BJ (cell line): ENCODE results near the gene CDC6. TPM values are rescaled to one million over a fixed set of nuclear protein-coding genes. Genes with fewer than 3 reads are reported as not detected.
A peak's percentile ranks its signal among the peaks of the same experiment; 100 is the strongest.

ENCODE experiments used
- CTCF ChIA-PET: fragments of 350-600 bp; formaldehyde crosslinking; extraction: SDS; loops from one replicate; lab custom pipeline; 2021; ENCODE audit warnings: antibody characterized with exemption, inconsistent platforms; lab: Yijun Ruan, JAX
- POLR2A ChIA-PET: fragments of 300-600 bp; sonication (Branson Sonifier 250); formaldehyde crosslinking; extraction: SDS; loops from one replicate; lab custom pipeline; 2021; ENCODE audit warnings: antibody characterized with exemption; lab: Charles Lee
- DNase-seq: peaks from one replicate; pipeline ENCODE4 v3.0.0-alpha.2; 2011; ENCODE audit warnings: low read depth
- H3K27me3 ChIP-seq: 2 replicates; pipeline ENCODE4 v1.6.0; 2011; ENCODE audit warnings: low read length; ENCODE audit not compliant: control insufficient read depth, insufficient read depth
- H3K36me3 ChIP-seq: 2 replicates; pipeline ENCODE4 v1.5.1; 2011; ENCODE audit warnings: low read length; ENCODE audit not compliant: control insufficient read depth, insufficient read depth
- H3K4me3 ChIP-seq: 2 replicates; pipeline ENCODE4 v1.5.1; 2011; ENCODE audit warnings: low read depth, mild to moderate bottlenecking, control low read depth, low read length
- polyA minus RNA-seq: library from RNA; depleted of rRNA, polyadenylated mRNA; stranded (reverse); fragments of >200 nt; gene quantifications from 2 replicates; pipeline ENCODE4 v1.2.3, GENCODE V29; 2011; rRNA and poly(A)+ RNA removed
- polyA plus RNA-seq: library from polyadenylated mRNA; depleted of rRNA; stranded (reverse); fragments of >200 nt; gene quantifications from 2 replicates; pipeline ENCODE4 v1.2.3, GENCODE V29; 2011; rRNA removed
- TF ChIP-seq, protein P1 (sequence below): IDR thresholded peaks from 2 replicates; pipeline ENCODE4 v1.5.1; 2011; ENCODE audit warnings: low read depth, mild to moderate bottlenecking, control low read depth, inconsistent platforms, low read length, moderate library complexity; ENCODE audit not compliant: insufficient read depth

CDC6 gene
- polyA plus RNA-seq (5.6 and 9.8 TPM in 2 replicates), polyA minus RNA-seq (3.3 and 3.9 TPM in 2 replicates)

- Histone ChIP-seq H3K36me3 (no peaks in the 10 kb centered on the region), H3K4me3 (peak within 1 kb of the TSS; percentile 59), H3K27me3 (no peaks in the 10 kb centered on the region)
- TF ChIP-seq, protein P1, sequence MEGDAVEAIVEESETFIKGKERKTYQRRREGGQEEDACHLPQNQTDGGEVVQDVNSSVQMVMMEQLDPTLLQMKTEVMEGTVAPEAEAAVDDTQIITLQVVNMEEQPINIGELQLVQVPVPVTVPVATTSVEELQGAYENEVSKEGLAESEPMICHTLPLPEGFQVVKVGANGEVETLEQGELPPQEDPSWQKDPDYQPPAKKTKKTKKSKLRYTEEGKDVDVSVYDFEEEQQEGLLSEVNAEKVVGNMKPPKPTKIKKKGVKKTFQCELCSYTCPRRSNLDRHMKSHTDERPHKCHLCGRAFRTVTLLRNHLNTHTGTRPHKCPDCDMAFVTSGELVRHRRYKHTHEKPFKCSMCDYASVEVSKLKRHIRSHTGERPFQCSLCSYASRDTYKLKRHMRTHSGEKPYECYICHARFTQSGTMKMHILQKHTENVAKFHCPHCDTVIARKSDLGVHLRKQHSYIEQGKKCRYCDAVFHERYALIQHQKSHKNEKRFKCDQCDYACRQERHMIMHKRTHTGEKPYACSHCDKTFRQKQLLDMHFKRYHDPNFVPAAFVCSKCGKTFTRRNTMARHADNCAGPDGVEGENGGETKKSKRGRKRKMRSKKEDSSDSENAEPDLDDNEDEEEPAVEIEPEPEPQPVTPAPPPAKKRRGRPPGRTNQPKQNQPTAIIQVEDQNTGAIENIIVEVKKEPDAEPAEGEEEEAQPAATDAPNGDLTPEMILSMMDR: no peak
- peak; percentile 96 for DNase-seq
- ChIA-PET POLR2A (no interaction called here), CTCF (interaction anchor here (0.6 to 1.5 kb wide), 4 partner anchors 15 to 91 kb away, joined by 4 to 5 read pairs (median 5); no protein-coding TSS in a partner anchor)
Observed at GRCh38 chr17:40287494-40288369, at the start of gene CDC6. CDC6 (plus strand) TSS chr17:40287879; CDS start chr17:40289421, 1,542 bp downstream.

DNA sequence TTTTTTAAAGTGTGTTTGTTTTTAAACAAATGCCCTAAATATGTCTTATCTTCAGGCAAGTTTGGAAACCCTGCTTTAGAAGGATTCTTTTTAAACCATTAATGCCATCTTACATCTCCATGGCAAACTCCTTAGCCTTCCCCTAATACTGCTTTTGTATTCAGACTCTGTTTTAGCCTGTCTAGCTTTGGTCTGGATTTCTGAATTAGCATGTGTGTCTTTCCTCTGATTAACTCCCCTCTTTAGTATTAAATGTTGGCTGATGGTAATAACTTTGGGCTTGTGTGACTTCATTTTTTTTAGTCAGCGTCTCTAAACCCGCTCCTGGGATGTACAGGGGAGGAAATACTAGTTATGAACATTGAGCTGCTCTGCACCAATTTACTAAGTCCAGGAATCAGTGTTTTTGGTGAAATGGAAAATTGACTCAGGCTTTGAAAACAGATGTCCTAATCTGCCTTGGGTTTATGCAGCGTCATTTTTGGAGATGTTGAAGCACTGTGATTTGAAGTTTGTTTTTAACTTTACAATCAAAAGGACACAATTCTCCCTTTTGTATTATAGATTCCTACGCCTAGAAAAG, 46.3 kb upstream of the CDC6 start:
- CTCF ChIA-PET: interaction anchor here (1.3 kb wide), 1 partner anchor 11 kb away, joined by 3 read pairs; no protein-coding TSS in a partner anchor

GRCh38 chr17:40242774-40243173, 44.9 kb upstream of the CDC6 start:
- Histone ChIP-seq H3K27me3 (no peaks in the 10 kb centered on the region), H3K4me3 (no peak overlapping the region), H3K36me3 (no peaks in the 10 kb centered on the region)
- DNase-seq: peak; percentile 42
- TF ChIP-seq, protein P1: no peak
- POLR2A ChIA-PET: interaction anchor here (1.1 kb wide), 1 partner anchor 41 kb away, joined by 3 read pairs; no protein-coding TSS in a partner anchor
- CTCF ChIA-PET: interaction anchor here (1.4 to 1.9 kb wide), 3 partner anchors 16 to 42 kb away, joined by 3 to 5 read pairs (median 3); no protein-coding TSS in a partner anchor

More for the DNA sequence above, 46.3 kb upstream of the CDC6 start:
- TF ChIP-seq, protein P1: no peak
- POLR2A ChIA-PET: no interaction called here
- no peak for DNase-seq
- Histone ChIP-seq H3K27me3 (no peaks in the 10 kb centered on the region), H3K36me3 (no peaks in the 10 kb centered on the region), H3K4me3 (no peak overlapping the region)

DNA sequence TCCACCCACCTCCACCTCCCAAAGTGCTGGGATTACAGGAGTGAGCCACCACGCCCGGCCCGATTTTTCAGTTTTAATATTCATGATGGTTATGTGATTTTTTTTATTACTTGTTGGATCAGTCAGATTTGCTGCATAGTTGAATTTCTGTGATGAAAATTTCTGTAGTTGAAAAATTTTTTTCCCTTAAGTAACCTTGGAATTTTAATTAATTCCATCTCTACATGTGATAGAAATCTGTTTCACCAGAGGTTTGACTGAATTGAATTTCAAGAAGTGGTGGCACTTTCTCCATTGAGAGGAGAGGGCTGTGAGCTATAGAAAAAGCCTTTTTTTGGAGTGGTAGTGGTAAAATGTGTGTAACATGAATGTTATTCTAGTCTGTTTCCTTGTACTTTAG, 43.9 kb upstream of the CDC6 start:
- TF ChIP-seq, protein P1: no peak
- no peaks in the 10 kb centered on the region for H3K36me3 ChIP-seq
- CTCF ChIA-PET: interaction anchor here (1.1 to 1.9 kb wide), 3 partner anchors 41 to 174 kb away, joined by 3 to 5 read pairs (median 3); partner anchors contain the start of gene TOP2A
- peak; percentile 14 for DNase-seq
- H3K27me3 ChIP-seq: no peaks in the 10 kb centered on the region
- H3K4me3 ChIP-seq: no peak overlapping the region
- POLR2A ChIA-PET: no interaction called here

GRCh38 chr17:40244255-40244654, 43.4 kb upstream of the CDC6 start:
- ChIA-PET POLR2A (no interaction called here), CTCF (interaction anchor here (1.1 to 1.9 kb wide), 2 partner anchors 42 to 174 kb away, joined by 3 to 5 read pairs; partner anchors contain the start of gene TOP2A)
- Histone ChIP-seq H3K27me3 (no peaks in the 10 kb centered on the region), H3K36me3 (no peaks in the 10 kb centered on the region), H3K4me3 (no peak overlapping the region)
- TF ChIP-seq, protein P1: no peak
- DNase-seq: no peak
